Inflammatory macrophage treated with lipopolysaccharide for 1 hour (primary cell): ENCODE data around the gene GPR35.
A peak's percentile ranks its signal among the peaks of the same experiment; 100 is the strongest.

Source experiments
- DNase-seq, 2 donors: peaks; one replicate each; pipeline ENCODE4 v3.0.0-alpha.2; 2020 to 2022

The GPR35 gene, protein sequence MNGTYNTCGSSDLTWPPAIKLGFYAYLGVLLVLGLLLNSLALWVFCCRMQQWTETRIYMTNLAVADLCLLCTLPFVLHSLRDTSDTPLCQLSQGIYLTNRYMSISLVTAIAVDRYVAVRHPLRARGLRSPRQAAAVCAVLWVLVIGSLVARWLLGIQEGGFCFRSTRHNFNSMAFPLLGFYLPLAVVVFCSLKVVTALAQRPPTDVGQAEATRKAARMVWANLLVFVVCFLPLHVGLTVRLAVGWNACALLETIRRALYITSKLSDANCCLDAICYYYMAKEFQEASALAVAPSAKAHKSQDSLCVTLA

DNA sequence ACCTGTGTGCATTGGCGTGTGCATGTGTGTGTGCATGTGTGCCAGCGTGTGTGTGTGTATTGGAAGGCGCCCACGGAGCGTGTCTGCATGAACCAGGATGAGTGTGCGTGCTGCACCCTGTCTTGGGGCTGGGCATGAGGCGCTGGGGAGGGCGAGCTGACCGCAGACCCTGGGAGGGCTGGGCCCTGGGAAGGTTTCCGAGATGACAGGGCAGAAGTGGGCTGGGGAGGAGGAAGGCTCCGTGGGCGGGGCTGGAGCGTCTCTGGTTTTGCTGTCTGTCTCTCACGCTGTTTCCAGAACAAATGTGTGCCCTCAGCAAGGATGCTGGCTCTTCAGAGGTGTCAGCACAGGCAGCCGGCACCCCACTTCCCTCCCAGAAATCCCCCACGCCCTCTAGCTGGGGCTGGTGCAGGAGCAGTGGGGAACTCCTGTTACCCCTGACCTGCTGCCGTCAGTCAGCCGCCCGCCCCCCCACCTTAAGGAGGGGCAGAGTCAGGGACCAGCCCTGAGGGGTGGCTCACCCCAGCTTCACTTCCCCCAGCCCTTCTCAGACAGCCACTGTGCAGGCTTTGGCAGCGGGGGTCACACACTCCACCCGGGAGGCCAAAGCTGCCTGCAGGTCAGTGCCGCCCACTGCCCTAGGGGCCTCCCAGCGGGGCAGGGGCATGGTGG is at the start of gene GPR35:
TSS of gene GPR35 (plus strand) at position 531 of the 672 bp plus-strand sequence. CDS start 4,473 bp downstream, outside the sequence.
- peak; percentile 90 to 98 for DNase-seq

DNA sequence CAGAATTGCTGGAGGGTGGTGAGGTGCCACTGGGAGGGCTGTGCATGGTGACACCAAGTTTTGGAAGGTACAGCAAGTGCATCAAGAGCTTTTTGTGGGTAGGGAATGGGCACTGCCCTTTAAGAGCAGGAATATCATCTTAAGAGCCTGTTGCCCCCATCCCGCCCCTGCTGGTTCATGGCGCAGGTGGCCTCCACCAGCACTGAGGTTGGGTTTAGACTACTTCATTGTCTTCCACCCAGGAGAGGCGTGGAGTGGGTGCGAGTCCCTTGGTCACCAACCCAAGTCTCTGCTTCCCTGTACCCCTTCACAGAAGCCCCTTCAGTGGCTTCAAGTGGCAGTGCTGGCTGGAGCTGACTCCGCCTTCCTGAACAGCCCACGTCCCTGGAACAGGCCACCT is 49.2 kb upstream of the GPR35 start:
- no peak for DNase-seq

DNA sequence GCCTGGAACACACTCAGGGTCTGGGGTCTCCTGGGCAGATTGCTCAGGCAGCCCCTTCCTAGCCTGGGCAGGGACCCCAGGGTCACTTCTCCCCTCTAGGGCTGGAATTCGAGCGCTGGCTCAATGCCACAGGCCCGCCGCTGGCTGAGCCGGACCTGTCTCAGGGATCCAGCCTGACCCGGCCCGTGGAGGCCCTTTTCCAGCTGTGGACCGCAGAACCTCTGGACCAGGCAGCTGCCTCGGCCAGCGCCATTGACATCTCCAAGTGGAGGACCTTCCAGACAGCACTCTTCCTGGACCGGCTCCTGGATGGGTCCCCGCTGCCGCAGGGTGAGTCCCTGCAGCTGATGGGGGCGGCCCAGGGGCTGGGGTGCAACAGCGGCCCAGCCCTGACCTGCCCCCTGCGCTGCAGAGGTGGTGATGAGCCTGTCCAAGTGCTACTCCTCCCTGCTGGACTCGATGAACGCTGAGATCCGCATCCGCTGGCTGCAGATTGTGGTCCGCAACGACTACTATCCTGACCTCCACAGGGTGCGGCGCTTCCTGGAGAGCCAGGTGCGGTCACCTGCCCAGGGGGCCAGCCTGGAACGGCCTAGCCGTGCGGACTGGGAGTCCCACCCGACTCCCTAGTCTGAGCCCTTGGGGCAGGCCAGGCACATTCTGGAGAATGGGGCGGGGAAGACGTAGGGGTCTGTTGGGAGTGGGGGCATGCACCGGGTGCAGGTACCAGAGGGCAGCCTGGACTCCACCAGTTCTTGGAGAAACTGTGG is 48.7 kb upstream of the GPR35 start:
- no peak for DNase-seq

DNA sequence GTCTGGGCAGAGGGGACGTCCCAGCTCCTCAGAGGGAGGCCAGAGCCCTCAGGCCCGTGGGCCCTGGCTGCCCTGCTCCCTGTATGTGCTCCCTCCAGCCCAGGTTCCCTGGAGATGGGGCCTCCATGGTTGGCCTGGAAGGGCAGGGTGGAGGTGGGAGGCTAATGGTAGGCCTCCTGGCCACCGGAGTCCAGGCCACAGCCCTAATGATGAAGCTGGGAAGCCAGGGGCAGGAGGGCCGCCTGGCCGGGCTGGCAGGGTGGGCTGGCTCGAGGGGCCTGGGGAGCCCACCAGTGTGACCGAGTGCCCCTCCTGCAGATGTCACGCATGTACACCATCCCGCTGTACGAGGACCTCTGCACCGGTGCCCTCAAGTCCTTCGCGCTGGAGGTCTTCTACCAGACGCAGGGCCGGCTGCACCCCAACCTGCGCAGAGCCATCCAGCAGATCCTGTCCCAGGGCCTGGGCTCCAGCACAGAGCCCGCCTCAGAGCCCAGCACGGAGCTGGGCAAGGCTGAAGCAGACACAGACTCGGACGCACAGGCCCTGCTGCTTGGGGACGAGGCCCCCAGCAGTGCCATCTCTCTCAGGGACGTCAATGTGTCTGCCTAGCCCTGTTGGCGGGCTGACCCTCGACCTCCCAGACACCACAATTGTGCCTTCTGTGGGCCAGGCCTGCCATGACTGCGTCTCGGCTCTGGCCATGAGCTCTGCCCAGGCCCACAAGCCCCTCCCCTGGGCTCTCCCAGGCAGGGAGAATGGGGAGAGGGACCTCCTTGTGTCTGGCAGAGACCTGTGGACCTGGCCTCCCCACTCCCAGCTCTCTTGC is 47.8 kb upstream of the GPR35 start:
- DNase-seq, result no peak

DNA sequence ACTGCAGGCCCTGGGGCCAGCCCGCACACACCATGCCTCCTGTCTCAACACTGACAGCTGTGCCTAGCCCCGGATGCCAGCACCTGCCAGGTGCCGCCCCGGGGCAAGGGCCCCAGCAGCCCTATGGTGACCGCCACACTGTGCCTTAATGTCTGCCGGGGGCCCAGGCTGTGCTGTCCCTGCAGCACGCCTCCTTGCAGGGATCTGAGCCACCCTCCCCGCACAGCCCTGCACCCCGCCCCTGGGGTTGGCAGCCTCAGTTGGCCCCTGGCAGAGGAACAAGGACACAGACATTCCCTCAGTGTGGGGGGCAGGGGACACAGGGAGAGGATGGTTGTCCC is 47.2 kb upstream of the GPR35 start:
- no peak for DNase-seq

DNA sequence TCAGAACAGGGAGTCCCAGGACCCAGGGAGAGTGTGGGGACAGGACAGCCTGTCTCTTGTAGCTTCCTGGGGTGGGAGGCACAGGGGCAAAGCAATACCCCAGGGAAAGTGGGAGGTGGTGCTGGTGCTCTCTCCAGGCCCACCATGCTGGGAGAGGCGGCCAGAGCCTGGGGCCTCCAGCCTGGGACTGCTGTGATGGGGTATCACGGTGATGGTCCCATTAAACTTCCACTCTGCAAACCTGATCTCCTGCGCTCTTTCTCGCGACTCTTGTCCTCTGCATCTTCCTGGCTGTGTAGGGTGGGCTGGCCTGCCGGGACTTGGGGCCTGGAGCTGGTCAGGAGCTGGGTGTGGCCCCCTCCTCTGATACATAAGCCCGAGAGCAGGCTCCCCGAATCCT is 46.8 kb upstream of the GPR35 start:
- no peak for DNase-seq

DNA sequence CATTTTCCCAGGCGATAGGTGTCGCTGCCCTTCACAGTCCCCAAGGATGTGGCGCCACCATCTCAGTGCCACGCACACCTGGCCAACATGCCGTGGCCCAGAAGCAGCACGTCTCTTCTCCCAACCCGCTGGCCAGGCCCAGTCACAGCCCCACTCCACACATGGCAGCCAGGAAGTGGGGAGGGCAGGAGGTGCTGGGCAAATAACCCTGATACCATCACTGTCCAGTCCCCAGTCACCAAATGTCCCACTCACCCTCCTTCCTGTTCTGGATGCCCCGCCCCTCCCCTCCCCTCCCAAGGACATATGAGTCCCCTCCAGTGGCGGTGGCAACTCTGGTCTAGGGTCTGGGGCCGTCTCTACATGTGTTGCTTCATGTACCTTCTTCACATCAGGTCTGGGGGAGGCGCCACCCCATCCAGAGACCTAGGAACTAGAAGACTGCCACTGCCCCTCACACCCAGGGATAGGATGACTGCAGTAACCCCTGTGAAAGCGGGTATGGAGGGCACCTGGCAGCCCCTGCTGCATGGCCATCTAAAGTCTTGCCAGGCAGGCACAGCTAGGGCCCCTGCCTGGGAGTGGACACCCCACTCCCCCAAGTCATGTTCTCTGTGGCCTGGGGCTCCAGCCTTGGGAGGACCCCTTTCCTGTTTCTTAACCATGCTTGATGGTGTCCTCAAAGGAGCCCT is 46.1 kb upstream of the GPR35 start:
- peak in 1 of 2 donors; percentile 9 for DNase-seq

DNA sequence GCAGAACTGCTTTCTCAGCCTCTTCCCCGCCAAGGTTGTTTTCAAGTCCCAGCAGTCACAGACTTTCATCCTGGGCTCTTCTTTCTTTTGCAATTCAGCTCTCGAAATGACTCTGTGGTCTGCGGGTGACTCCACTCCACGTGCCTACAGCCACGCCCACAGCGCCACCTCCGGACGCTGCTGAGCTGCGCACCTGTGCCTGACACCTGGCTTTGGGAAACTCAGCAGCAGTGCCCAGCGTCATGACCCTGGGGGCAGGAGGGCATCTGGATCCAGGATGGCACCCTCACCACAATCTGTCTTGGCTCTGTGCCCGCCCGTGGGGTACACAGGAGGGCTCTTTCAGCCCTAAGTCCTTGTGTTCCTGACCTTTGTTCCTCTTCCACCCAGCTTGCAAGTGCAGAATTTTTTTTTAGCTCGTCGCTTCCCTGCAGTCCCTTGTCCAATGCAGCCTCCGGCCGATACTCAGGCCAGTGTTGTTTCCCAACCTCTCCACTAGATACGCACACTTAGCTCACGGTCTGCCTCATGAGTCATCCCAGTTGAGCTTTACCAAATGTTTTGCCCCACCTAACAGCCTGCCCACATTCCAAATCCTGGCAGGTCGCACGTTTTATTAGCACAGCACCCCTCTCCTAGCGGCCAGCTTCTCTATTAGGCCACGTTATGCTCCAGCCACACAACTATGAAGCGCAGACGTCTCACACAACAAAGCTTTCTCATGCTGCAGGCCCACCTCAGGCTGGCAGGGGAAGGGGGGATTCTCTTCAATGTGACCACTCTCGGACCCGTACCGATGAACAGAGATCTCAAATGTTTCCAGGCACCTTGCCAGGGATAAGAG is 45.3 kb upstream of the GPR35 start:
- DNase-seq, result peak; percentile 64 to 72

DNA sequence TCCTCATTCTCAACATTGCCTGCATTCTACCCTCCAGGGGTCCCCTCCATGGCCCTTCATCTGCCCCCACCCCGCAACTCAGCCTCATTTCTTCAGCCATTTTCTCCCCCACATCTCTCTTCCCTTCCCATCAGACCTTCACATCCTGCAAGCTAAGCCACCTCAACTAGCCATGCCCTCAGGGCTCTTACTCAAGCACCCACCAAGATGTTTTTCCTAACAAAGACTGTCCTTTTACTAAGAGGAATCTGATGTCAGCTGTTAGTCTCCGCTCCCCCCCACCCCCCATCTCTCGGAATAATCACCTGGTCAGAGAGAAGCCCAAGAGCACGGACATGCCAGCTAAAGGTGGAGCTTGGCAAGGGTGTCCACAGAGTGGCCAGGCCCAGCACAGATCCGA is 43.5 kb upstream of the GPR35 start:
- DNase-seq, result no peak

DNA sequence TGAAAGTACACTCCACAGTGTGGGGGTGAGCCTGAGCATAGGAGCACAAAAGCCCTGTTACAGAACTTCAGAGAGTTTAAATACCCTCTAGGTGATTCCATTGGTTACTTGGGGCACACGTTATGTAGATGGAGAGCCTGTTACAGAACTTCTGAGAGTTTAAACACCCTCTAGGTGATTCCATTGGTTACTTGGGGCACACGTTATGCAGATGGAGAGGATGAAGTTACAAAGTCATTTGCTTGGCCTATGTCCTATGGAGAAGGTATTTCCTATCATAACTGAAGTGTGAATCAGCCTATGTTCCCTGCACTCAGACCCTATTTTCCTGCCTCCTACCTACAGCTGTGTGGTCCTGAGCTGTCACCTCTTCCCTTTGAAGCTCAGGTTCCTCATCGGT is 42.5 kb upstream of the GPR35 start:
- DNase-seq, result no peak

DNA sequence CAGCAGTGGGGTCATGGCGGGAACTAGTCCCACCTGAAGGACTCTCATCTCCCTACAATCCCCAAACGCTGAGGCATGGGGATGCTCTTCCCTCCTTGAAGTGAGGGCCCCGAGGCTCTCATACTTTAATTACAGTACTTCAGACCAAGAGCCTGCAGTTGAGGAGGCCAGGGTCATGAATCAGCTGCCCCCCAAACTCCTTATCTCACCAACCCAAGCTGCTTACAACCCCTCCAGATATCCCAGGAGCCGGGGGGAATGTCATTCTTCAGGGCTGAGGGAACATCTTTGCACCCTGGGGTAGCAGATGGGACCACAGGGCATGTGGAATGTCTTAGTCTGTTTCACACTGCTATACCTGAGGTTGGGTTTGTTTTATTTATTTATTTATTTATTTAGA is 41.5 kb upstream of the GPR35 start:
- no peak for DNase-seq

DNA sequence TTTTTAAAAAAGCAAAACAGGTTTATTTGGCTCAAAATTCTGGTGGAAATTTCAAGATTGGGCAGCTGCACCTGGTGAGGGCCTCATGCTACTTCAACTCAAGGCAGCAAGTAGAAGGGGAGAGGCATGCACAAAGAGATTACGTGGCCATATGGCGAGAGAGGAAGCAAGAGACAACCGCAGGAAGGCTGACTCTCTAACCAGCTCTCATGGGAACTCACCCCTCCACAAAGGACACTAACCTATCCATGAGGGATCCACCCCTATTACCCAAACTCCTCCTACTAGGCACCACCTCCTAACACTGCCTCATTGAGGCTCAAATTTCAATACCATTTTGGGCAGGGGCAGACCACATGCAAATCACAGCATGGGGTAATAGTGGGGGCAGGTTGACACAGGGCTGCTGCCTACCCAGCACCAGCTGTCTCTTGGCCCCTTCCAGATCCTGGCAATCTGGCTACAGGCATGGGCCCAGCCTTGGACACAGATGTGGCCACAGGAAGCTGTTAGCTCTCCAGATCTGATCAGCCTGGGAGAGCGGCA is 40.7 kb upstream of the GPR35 start:
- DNase-seq, result peak; percentile 48 to 64

DNA sequence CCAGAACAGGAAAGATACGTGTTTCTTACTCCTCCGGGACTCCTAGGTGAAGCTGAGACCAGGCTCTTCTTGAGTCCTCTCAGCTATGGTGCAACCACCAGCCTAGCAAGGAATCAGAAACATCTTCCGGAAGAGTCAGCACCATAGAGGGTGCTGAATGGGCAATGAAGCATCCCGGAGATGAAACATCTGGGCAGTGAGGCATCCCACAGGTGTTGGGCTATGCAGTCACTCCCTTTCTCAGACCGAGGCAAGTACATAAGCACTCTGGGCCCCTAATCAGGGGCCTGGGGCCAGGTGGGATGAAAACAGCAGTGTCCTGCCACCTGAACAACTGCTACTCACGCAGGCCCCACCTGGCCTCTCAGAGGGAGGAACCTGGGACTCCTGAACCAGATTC is 40.2 kb upstream of the GPR35 start:
- no peak for DNase-seq

DNA sequence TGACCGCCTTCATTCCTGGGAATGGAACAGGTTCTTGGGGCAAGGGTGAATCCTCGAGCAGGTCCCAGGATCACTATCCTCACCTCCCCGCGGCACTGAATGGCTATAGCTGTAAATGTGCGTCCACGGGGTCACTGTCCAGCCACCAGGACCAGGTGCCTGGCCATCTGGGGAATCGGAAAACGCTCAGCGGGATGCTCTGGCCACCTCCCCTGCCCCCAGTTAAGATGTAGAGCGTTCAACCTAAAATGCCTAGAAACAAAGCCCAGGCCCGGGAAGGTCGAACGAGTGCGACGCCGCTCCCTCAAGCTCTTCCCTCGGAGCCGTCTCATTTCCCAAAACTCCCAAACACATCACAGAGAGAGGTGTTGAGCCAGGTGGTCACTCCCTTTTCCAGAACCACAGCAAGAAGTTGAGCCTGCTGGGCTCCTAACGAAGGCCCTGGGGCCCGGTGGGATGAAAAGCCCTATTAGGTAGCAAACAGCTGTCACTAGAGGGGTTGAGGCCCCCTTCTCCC is 39.5 kb upstream of the GPR35 start:
- DNase-seq, result no peak

DNA sequence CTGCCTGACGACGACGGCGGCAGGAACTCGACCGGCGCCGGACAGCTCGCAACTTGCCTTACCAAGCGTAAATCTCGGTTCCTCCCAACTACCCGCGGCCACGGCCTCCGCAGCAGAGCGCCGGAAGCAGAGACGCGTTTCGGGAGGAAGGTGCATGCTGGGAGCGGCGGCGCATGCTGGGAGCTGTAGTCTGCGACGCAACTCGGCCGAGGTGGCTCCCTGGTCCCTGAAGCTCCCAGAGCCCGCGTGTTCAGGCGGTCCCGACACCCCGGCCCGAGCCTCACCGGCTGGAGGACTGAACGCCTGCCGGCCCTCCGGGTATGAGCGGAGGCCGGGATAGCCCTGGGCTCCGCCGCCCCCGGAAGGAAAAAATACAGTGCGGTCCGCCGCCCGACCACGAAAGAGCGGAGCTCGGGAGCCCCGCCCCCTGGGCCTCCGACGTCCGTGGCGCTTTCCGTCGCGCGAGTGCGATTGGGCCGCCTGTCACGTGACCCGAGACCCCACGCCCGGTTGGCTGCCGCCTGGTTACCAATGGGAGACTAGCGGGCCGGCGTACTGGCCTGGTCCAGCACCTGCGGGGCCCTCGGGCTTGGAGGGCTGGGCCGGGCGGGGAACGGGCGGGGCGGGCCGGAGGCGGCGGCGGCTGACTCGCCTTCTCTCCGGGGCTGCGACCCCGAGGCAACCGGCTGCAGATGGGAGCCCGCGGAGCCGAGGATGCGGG is 38.9 kb upstream of the GPR35 start, which contains the start of gene CAPN10:
TSS of gene CAPN10 (plus strand) at position 537 of the 721 bp plus-strand sequence. CDS start at position 715, 178 bp downstream.
- DNase-seq, result peak; percentile 95 to 97

DNA sequence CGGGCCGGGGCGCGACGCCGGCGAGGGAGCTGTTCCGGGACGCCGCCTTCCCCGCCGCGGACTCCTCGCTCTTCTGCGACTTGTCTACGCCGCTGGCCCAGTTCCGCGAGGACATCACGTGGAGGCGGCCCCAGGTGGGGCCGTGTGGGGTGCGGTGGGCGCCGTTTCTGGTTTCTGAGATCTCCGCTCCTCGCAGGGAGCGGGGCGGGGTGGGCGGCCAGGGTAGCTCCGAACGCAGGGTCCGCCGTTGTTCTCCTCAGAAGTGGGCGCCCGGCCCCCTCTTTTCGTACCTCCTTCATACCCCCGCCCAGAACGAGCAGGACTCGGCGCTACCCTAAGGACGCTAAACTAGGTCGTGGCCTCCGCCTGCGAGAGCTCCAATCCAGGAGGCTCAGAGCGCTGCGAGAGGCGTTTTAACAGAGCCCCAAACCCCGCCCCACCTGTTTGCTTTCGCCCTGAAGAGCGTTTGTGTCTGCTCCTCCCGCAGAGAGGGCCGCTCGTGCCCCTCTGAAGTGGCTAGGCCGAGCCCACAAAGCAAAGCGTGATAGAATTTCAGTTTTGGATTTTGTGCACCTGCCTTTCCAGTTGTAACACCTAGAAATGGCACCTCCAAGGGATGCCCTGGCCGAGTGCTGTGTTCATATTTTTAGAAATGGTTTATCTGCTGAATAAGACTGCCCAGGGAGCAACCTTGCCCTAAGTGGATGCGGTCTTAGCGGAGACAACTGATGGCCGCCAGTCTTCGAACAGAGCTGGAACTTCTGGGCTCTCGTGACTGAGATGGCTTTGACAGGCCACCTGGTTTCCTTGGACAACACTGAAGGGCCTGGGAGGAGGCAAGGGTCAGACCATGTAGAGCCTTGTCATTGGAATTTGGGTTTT is 38.1 kb upstream of the GPR35 start:
- DNase-seq, result peak in 1 of 2 donors; percentile 8

DNA sequence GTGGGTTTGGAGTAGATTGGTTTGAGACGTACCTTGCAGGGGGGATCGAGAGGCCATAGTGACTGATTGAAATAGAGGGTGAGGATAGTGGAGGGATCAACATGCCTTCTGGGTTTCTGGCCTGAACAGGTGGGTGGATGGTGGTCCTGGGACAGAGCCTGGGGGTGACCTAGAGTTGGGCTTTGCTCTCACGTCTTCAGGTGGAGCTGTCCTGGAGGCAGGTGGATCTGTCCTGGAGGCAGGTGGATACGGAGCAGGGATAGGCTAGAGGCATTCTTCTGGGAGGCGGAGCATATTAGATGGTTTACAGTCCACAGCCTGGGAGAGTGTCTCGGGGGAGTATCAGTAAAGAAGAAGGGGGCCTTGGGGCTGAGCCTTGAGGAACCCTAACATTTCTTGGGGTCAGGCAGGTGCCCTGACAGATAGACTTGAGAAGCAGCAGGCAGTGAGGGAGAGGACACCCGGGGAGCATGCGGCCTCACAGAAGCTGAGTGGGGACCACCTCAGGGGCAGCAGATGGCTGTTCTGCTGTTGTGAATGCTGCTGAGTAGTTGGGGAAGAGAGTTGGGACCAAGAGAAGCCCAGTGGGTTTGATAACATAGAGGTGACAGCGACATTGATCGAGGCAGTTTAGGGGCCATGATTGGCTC is 37.1 kb upstream of the GPR35 start:
- DNase-seq, result no peak

DNA sequence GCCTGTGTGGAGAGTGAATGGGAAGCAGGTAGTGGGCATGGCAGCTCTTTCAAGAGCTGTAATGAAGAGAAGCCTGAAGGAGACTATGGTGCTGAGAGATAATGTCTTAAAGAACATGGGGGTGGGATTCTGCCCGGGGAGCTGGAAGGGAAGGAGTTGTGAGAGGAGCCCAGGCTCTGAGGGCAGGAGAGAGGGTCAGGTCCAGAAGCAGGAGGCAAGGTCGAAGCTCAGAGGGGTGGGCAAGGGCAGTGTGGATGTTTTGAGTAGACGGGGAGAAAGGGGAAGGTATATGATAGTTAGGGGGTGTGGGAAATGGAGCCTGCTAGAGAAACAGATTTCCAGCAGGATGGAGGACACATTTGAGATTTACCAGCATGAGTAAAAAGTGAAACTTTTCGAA is 36.6 kb upstream of the GPR35 start:
- no peak for DNase-seq
